Endothelial cell (in vitro differentiated cells): ENCODE results near the gene FRMD4A. TPM values are rescaled to one million over a fixed set of nuclear protein-coding genes. Genes with fewer than 3 reads are reported as not detected.
"Not testable (repeated sequence)": the region's sequence is repeated elsewhere in the genome, so short reads cannot be mapped to it uniquely, and the experiment has no call there.

Experiments
- DNase-seq: peaks from one replicate; pipeline ENCODE4 v3.0.0; 2021; ENCODE audit warnings: low spot score
- H3K27ac Mint-ChIP-seq: one replicate; pipeline ENCODE4 v1.8.0; 2021; ENCODE audit warnings: mixed read lengths, inconsistent platforms; ENCODE audit not compliant: unreplicated experiment
- H3K27me3 Mint-ChIP-seq: one replicate; pipeline ENCODE4 v1.8.0; 2021; ENCODE audit warnings: mild to moderate bottlenecking, moderate library complexity, mixed read lengths, inconsistent platforms; ENCODE audit not compliant: unreplicated experiment
- H3K36me3 Mint-ChIP-seq: one replicate; pipeline ENCODE4 v1.8.0; 2021; ENCODE audit warnings: mild to moderate bottlenecking, low read depth, mixed read lengths, inconsistent platforms; ENCODE audit not compliant: unreplicated experiment
- H3K4me1 Mint-ChIP-seq: one replicate; pipeline ENCODE4 v1.8.0; 2021; ENCODE audit warnings: mild to moderate bottlenecking, mixed read lengths, inconsistent platforms; ENCODE audit not compliant: unreplicated experiment
- H3K4me3 Mint-ChIP-seq: one replicate; pipeline ENCODE4 v1.8.0; 2021; ENCODE audit warnings: mild to moderate bottlenecking, mixed read lengths, inconsistent platforms; ENCODE audit not compliant: unreplicated experiment
- H3K9me3 Mint-ChIP-seq: one replicate; pipeline ENCODE4 v1.8.0; 2021; ENCODE audit warnings: mixed read lengths, inconsistent platforms; ENCODE audit not compliant: unreplicated experiment
- total RNA-seq: library from RNA; stranded (reverse); fragmentation: NEBNext Ultra II Directional; extraction: Animal tissue kit (Norgen Biotek cat#: 25700); gene quantifications from one replicate; pipeline ENCODE4 v1.2.1, GENCODE V29; 2021; ENCODE audit not compliant: unreplicated experiment
- TF ChIP-seq, protein P1 (sequence below): fragments of 200-600 bp; sonication (generic); IDR thresholded peaks from one replicate; pipeline ENCODE4 v1.5.0; 2021; ENCODE audit warnings: antibody characterized with exemption; ENCODE audit not compliant: unreplicated experiment

FRMD4A gene
- total RNA-seq, 1 donor from 2014 or later: 68.9 TPM

DNA sequence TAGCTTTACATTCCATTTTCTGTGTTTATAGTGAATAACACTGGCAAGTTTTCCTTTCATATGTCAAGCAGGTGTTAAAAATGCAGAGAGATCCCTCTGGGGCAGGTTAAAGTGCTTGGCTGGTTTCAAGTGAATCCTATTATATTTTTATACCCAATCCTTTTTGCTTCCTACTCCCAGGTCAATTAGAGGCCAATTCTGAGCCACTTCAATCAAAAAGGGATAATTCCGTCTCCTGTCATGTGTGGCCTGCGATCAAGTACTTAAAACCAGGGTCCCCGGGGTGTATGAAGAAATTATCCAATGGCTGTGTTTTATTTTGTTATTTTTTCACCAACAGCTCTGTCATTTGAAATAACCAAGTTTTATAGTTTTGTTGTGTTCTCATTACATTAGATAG, 430.8 kb downstream of the FRMD4A start:
- peaks cover 16% of the 10 kb centered on the region for H3K4me1 Mint-ChIP-seq
- no peak overlapping the region for H3K4me3 Mint-ChIP-seq
- H3K27me3 Mint-ChIP-seq: peaks cover 2% of the 10 kb centered on the region
- no peaks in the 10 kb centered on the region for H3K9me3 Mint-ChIP-seq
- TF ChIP-seq, protein P1, sequence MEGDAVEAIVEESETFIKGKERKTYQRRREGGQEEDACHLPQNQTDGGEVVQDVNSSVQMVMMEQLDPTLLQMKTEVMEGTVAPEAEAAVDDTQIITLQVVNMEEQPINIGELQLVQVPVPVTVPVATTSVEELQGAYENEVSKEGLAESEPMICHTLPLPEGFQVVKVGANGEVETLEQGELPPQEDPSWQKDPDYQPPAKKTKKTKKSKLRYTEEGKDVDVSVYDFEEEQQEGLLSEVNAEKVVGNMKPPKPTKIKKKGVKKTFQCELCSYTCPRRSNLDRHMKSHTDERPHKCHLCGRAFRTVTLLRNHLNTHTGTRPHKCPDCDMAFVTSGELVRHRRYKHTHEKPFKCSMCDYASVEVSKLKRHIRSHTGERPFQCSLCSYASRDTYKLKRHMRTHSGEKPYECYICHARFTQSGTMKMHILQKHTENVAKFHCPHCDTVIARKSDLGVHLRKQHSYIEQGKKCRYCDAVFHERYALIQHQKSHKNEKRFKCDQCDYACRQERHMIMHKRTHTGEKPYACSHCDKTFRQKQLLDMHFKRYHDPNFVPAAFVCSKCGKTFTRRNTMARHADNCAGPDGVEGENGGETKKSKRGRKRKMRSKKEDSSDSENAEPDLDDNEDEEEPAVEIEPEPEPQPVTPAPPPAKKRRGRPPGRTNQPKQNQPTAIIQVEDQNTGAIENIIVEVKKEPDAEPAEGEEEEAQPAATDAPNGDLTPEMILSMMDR: no peak
- H3K27ac Mint-ChIP-seq: no peak overlapping the region
- no peak for DNase-seq
- H3K36me3 Mint-ChIP-seq: no peaks in the 10 kb centered on the region

DNA sequence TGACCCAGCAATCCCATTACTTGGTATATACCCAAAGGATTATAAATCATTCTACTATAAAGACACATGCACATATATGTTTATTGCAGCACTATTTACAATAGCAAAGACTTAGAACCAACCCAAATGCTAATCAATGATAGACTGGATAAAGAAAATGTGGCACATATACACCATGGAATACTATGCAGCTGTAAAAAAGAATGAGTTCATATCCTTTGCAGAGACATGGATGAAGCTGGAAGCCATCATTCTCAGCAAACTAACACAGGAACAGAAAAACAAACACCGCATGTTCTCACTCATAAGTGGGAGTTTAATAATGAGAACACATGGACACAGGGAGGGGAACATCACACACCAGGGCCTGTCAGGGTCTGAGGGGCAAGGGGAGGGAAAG, 434.6 kb downstream of the FRMD4A start:
- not testable (repeated sequence) for H3K27ac Mint-ChIP-seq, H3K4me3 Mint-ChIP-seq, DNase-seq, H3K9me3 Mint-ChIP-seq, H3K36me3 Mint-ChIP-seq, H3K27me3 Mint-ChIP-seq
- peaks cover 29% of the 10 kb centered on the region for H3K4me1 Mint-ChIP-seq

DNA sequence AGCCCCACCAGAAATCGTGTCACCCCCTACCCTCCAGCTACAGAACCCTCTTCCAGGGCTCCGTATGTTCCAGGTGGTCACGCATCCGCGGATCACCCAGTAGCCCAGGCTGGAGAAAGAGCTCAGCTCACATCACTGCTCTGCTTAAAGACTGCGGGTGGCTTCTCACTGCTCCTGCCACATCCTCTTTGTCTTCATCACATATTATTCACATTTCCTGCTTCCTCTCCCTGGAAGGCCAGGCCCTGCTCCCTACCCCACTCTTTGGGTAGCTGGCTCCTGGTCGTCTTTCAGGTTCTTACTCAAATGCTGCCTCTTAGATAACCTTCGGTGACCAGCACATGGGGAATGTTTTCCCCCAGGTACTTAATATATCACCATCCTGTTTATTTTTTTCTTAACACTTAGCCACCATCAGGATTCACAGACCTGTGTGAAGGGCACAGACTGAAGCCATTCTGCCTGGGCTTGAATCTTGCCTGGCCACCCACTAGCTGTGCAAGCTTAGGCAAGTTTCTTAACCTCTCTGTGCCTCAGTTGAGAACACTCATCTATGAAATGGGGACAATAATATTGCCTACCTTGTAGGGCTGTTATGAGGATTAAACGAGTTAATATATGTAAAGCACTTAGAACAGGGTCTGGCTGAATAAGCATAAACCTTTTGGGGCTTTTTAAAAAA, 436.2 kb downstream of the FRMD4A start:
- no peaks in the 10 kb centered on the region for H3K36me3 Mint-ChIP-seq
- H3K9me3 Mint-ChIP-seq: no peaks in the 10 kb centered on the region

DNA sequence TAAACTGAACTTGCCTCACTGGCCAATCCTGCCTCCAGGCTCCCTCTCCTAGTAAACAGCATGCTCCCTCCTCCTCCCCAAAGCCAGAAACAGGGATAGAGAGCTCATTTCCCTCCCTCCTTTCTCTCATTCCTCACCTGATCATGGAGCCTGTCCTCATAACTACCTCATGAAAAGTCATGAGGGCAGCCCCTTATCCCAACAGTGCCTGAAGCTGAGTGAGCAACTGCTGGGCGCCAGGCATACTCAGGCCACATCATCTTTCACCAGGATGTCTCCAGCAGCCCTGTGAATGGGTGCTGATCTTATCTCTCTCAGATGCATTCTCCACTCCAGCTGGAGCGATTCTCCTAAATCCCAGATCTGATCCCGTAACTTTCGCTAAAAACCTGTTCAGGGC, 436.8 kb downstream of the FRMD4A start:
- peaks cover 8% of the 10 kb centered on the region for H3K27me3 Mint-ChIP-seq
- peak overlapping the region; percentile 58 for H3K27ac Mint-ChIP-seq
- no peak for DNase-seq

More for the DNA sequence above, 436.2 kb downstream of the FRMD4A start:
- DNase-seq: no peak
- Mint-ChIP-seq H3K27ac (peak overlapping the region; percentile 58), H3K27me3 (peaks cover 8% of the 10 kb centered on the region), H3K4me1 (peaks cover 39% of the 10 kb centered on the region), H3K4me3 (peak overlapping the region; percentile 52)
- TF ChIP-seq, protein P1: no peak

DNA sequence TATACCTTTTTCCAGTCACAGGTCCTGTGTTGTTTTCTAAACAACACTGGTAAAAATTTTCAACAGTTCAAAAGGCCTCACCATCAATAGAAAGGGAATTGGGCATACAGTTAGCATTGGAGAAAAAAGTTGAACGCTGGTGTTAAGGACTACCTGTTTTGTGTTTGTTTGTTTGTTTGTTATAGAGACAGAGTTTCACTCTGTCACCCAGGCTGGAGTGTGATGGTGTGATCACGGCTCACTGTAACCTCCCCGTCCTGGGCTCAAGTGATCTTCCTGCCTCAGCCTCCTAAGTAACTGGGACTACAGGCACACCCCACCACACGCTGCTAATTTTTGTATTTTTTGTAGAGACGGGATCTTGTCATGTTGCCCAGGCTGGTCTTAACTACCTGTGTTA, 437.9 kb downstream of the FRMD4A start:
- H3K4me1 Mint-ChIP-seq: peaks cover 47% of the 10 kb centered on the region
- H3K36me3 Mint-ChIP-seq: no peaks in the 10 kb centered on the region
- DNase-seq: no peak
- peak overlapping the region; percentile 91 for H3K4me3 Mint-ChIP-seq
- H3K9me3 Mint-ChIP-seq: no peaks in the 10 kb centered on the region
- H3K27ac Mint-ChIP-seq: peak overlapping the region; percentile 34
- H3K27me3 Mint-ChIP-seq: peaks cover 8% of the 10 kb centered on the region
- TF ChIP-seq, protein P1: no peak

More for the DNA sequence above, 436.8 kb downstream of the FRMD4A start:
- Mint-ChIP-seq H3K9me3 (no peaks in the 10 kb centered on the region), H3K4me3 (peak overlapping the region; percentile 52), H3K36me3 (no peaks in the 10 kb centered on the region), H3K4me1 (peaks cover 43% of the 10 kb centered on the region)
- TF ChIP-seq, protein P1: no peak
